Breast epithelium (tissue), 4 donors: Measurements from ENCODE around the gene AVPR2. TPM values are rescaled to one million over a fixed set of nuclear protein-coding genes. Genes with fewer than 3 reads are reported as not detected.

Experiments
- DNase-seq, 2 donors: peaks; one replicate each; pipeline ENCODE4 v3.0.0-alpha.2; 2019; ENCODE audit warnings: low spot score in 2 of 2
- H3K27ac ChIP-seq, 2 donors: fragments of 200-600 bp; sonication (generic) in 1 of 2; one replicate each; pipeline ENCODE4 v1.5.1; 2016 to 2019; ENCODE audit warnings: mild to moderate bottlenecking in 1 of 2
- H3K27me3 ChIP-seq, 2 donors: fragments of 200-600 bp; sonication (generic) in 1 of 2; one replicate each; pipeline versions ENCODE4 v1.5.1 to v1.6.0; 2017 to 2019; ENCODE audit warnings: control low read depth in 1 of 2, mild to moderate bottlenecking in 1 of 2
- H3K36me3 ChIP-seq: fragments of 200-600 bp; one replicate; pipeline ENCODE4 v1.5.1; 2019
- H3K4me1 ChIP-seq, 2 donors: fragments of 200-600 bp; sonication (generic); one replicate each; pipeline ENCODE4 v1.5.1; 2016 to 2019; ENCODE audit warnings: control low read depth in 1 of 2
- H3K4me3 ChIP-seq, 3 donors: fragments of 200-600 bp; sonication (generic); 1 replicate in 2 of 3; 2 replicates in 1 of 3; pipeline ENCODE4 v1.5.1; 2016 to 2019; ENCODE audit warnings: mild to moderate bottlenecking in 3 of 3, moderate library complexity in 2 of 3
- H3K9me3 ChIP-seq, 2 donors: fragments of 200-600 bp; sonication (generic) in 1 of 2; one replicate each; pipeline ENCODE4 v1.5.1; 2016 to 2019; ENCODE audit warnings: control low read depth in 1 of 2
- CTCF ChIP-seq, 3 donors: fragments of 450-650 bp; IDR thresholded peaks; one replicate each; pipeline ENCODE4 v1.5.1; 2016 to 2017; ENCODE audit warnings: antibody characterized with exemption in 3 of 3, mild to moderate bottlenecking in 3 of 3, moderate library complexity in 3 of 3
- POLR2A ChIP-seq: fragments of 450-650 bp; IDR thresholded peaks from one replicate; pipeline ENCODE4 v1.6.1; 2016; ENCODE audit warnings: antibody characterized with exemption, mild to moderate bottlenecking, moderate library complexity
- POLR2AphosphoS5 ChIP-seq, 3 donors: sonication (generic); formaldehyde crosslinking; IDR thresholded peaks; one replicate each; pipeline ENCODE4 v1.6.1; 2017; ENCODE audit warnings: antibody characterized with exemption in 3 of 3
- intact Hi-C: fragments of 100-400 bp; cut with DNase I; formaldehyde crosslinking; loops from one replicate; pipeline ENCODE4 v1.15.1; 2023; ENCODE audit warnings: low total_unique reads
- total RNA-seq, 3 donors: library from RNA; depleted of rRNA; stranded (reverse); fragments of >200 nt; gene quantifications; one replicate each; pipeline ENCODE4 v1.1.0, GENCODE V29; 2016

AVPR2 gene
- total RNA-seq, 3 donors from 2014 or later, result 0.44 to 5.9 (median 5.3) TPM

- TF ChIP-seq CTCF (IDR thresholded peaks at IDR 0.05) (no peak), POLR2A (no peak), POLR2AphosphoS5 (IDR thresholded peaks at IDR 0.05) (no peak)
- no peak overlapping the region for H3K27ac ChIP-seq
- no peak overlapping the region for H3K4me3 ChIP-seq
- no peaks in the 10 kb centered on the region for H3K4me1 ChIP-seq
- no peaks in the 10 kb centered on the region for H3K9me3 ChIP-seq
- H3K27me3 ChIP-seq, result peaks cover 2 to 94% of the 10 kb centered on the region in 2 donors
- no peaks in the 10 kb centered on the region for H3K36me3 ChIP-seq
- no peak for DNase-seq
- intact Hi-C loops, result no loop called here
These were observed 29.9 kb upstream of the AVPR2 start for GRCh38 chrX:153874366-153875125.

DNA sequence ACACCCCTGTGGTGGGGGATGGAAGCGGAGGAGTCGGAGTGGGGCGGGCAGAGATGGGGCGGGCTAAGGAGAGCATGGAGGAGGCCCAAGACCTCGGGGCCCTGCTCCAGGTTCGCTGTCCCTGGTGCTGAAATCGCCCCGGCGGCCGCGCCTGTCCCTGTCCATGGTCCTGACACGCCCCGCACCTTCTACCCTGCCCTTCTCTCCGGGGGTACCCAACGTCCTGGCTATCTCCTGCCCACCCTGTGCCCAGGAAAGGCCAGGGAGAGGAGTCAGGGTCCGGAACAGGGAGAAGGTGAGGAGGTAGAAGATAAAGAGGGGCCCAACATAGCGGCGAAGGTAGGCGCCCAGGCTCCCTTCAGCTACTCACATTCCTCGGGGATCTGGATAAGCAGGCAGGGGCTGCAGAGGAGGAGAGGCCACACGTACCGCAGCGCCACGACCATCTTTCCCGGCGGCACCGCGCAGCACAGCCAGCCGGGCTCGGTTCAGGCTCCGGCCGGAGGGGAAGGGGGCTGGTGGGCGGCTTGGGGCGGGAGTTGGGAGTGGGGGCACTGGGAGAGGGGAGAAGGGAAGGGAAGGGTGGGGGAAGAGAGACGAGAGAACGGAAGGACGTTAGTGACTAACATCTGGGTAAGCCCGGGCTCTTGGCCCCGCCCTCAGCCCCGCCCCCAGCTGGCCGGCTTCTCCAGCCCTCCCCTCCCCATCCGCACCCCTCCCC, 28.9 kb upstream of the AVPR2 start:
- Histone ChIP-seq H3K27ac (no peak overlapping the region), H3K4me3 (no peak overlapping the region), H3K4me1 (no peaks in the 10 kb centered on the region), H3K9me3 (no peaks in the 10 kb centered on the region), H3K36me3 (no peaks in the 10 kb centered on the region), H3K27me3 (peaks cover 0 to 94% of the 10 kb centered on the region in 2 donors)
- intact Hi-C loops, result no loop called here
- TF ChIP-seq CTCF (IDR thresholded peaks at IDR 0.05) (no peak), POLR2A (no peak), POLR2AphosphoS5 (IDR thresholded peaks at IDR 0.05) (no peak)
- DNase-seq, result peak in 1 of 2 donors; percentile 56

DNA sequence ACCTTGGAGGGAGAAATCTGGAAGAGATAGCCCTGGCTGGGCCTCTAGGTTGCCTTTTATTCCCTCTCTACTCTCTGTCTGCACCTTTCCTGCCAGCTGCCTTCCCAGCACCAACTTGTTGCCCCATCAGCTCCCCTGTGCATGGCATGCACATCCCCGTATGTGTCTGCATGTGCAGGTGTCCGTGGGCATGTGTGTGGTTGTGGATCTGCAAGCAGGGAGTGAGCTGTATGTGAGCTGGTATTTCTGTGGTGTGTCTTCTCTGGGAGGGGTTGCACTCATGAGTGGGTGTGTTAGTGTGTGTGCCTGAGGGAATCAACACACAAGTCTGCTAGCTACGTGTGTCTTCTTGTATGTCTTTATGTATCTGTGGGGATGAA, 28.4 kb upstream of the AVPR2 start:
- Histone ChIP-seq H3K9me3 (no peaks in the 10 kb centered on the region), H3K27me3 (peaks cover 0 to 94% of the 10 kb centered on the region in 2 donors), H3K4me3 (no peak overlapping the region), H3K36me3 (no peaks in the 10 kb centered on the region), H3K4me1 (no peaks in the 10 kb centered on the region), H3K27ac (no peak overlapping the region)
- no peak for DNase-seq
- intact Hi-C loops, result no loop called here
- no peak for TF ChIP-seq POLR2AphosphoS5 (IDR thresholded peaks at IDR 0.05)

DNA sequence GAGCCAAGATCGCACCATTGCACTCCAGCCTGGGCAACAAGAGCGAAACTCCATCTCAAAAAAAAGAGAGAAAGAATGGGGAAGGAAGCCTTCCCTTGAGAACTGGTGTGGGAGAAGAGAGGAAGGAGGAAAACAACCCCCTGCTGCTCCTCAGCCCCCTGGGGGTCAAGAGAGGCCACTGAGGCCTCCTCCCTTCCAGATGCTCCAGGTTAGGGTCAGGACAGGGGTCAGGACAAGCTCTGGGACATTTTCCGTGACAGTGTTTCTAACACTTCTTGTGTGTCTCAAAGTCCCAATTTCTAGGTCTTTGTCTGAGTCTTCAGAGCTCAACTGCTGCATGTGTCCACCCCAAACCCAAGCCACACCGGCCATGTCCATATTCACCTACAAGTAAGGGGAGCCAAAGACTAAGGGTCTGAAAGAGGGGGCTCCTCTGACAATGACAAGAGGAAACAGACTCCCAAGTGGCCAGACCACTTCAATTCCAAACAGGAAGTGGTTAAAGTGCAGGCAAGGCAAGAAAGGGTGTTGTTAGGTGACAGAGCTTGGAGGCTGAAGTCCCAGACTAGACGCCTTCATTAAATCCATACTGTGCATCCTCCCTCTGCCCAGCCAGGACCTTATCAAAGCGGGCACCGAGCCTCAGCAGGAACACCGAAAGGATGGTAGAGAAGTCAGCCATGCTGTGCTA, 26.8 kb upstream of the AVPR2 start:
- H3K9me3 ChIP-seq, result no peaks in the 10 kb centered on the region
- TF ChIP-seq CTCF (IDR thresholded peaks at IDR 0.05), result no peak
- no peak for TF ChIP-seq POLR2AphosphoS5 (IDR thresholded peaks at IDR 0.05)
- no peak for TF ChIP-seq POLR2A
- H3K27ac ChIP-seq, result no peak overlapping the region
- no peak overlapping the region for H3K4me3 ChIP-seq
- intact Hi-C loops, result no loop called here
- DNase-seq, result no peak
- H3K4me1 ChIP-seq, result no peaks in the 10 kb centered on the region
- no peaks in the 10 kb centered on the region for H3K36me3 ChIP-seq
- peaks cover 0 to 94% of the 10 kb centered on the region in 2 donors for H3K27me3 ChIP-seq

GRCh38 chrX:153878345-153878744, 26.1 kb upstream of the AVPR2 start:
- Histone ChIP-seq H3K27ac (no peak overlapping the region), H3K36me3 (no peaks in the 10 kb centered on the region), H3K4me3 (no peak overlapping the region), H3K27me3 (peaks cover under 1 to 94% of the 10 kb centered on the region in 2 donors), H3K9me3 (no peaks in the 10 kb centered on the region), H3K4me1 (no peaks in the 10 kb centered on the region)
- no peak for DNase-seq
- TF ChIP-seq POLR2A (no peak), CTCF (IDR thresholded peaks at IDR 0.05) (no peak), POLR2AphosphoS5 (IDR thresholded peaks at IDR 0.05) (no peak)
- intact Hi-C loops, result no loop called here
